Esophagus squamous epithelium (tissue), 5 donors: ENCODE measurements around the gene MXRA8. TPM values are rescaled to one million over a fixed set of nuclear protein-coding genes. Genes with fewer than 3 reads are reported as not detected.

ENCODE experiments used
- DNase-seq: peaks from one replicate; lab custom pipeline; 2025; lab: John Stamatoyannopoulos, UW
- H3K27ac ChIP-seq, 4 donors: fragments of 200-600 bp; sonication (generic); one replicate each; pipeline ENCODE4 v1.5.1; 2016 to 2019; ENCODE audit warnings: mild to moderate bottlenecking in 1 of 4
- H3K27me3 ChIP-seq, 4 donors: fragments of 200-600 bp; sonication (generic); 1 replicate in 3 of 4; 2 replicates in 1 of 4; pipeline versions ENCODE4 v1.5.1 to v1.6.0; 2017 to 2021; ENCODE audit warnings: antibody characterized with exemption in 1 of 4
- H3K36me3 ChIP-seq, 3 donors: fragments of 200-600 bp; sonication (generic); one replicate each; pipeline ENCODE4 v1.5.1; 2016 to 2019
- H3K4me1 ChIP-seq, 3 donors: fragments of 200-600 bp; sonication (generic); one replicate each; pipeline ENCODE4 v1.5.1; 2017 to 2019
- H3K4me3 ChIP-seq, 4 donors: fragments of 200-600 bp; sonication (generic); 1 replicate in 3 of 4; 2 replicates in 1 of 4; pipeline ENCODE4 v1.5.1; 2016 to 2019; ENCODE audit warnings: mild to moderate bottlenecking in 2 of 4, moderate library complexity in 1 of 4
- H3K9me3 ChIP-seq, 3 donors: fragments of 200-600 bp; sonication (generic); one replicate each; pipeline ENCODE4 v1.5.1; 2016 to 2019
- POLR2A ChIP-seq, 4 donors: fragments of 450-650 bp; IDR thresholded peaks; one replicate each; pipeline ENCODE4 v1.6.1; 2017; ENCODE audit warnings: antibody characterized with exemption in 4 of 4, mild to moderate bottlenecking in 4 of 4, moderate library complexity in 3 of 4
- WGBS, 2 donors: methylation state at CpG; one replicate each; pipeline ENCODE4 v1.1.5; 2018; 5-methylcytosine and 5-hydroxymethylcytosine counted together
- intact Hi-C: fragments of 100-400 bp; cut with DNase I; formaldehyde crosslinking; loops from one replicate; pipeline ENCODE4 v1.15.0; 2022
- total RNA-seq, 4 donors: library from RNA; depleted of rRNA; stranded (reverse); fragments of >200 nt; gene quantifications; one replicate each; pipeline ENCODE4 v1.1.0, GENCODE V29; 2016
- TF ChIP-seq, protein P1 (sequence below), 6 experiments: fragments of 450-650 bp in 4 of 6; fragments of 200-600 bp in 2 of 6; sonication (generic) in 2 of 6; IDR thresholded peaks; one replicate each; pipeline ENCODE4 v1.5.1; 2016 to 2019; ENCODE audit warnings: antibody characterized with exemption in 6 of 6, mild to moderate bottlenecking in 4 of 6, moderate library complexity in 4 of 6
- donor health status: DM: yes; HTN: yes; CAD: no.

The MXRA8 gene
- total RNA-seq, 4 donors from 2014 or later = 0.45 to 33.8 (median 12.8) TPM

GRCh38 chr1:1374929-1375662 lies 16.7 kb upstream of the MXRA8 start, which contains the start of gene AURKAIP1:
Gene AURKAIP1 (minus strand): TSS chr1:1375207. CDS start chr1:1374756, 451 bp downstream.
- WGBS, 2 donors = 0% methylated on average over 6 to 11 of the region's 85 CpGs
- DNase-seq = peak; percentile 91
- peaks cover 0 to 20% (median 0%) of the 10 kb centered on the region in 3 donors for H3K36me3 ChIP-seq
- no peaks in the 10 kb centered on the region for H3K9me3 ChIP-seq
- intact Hi-C loops = no loop called here
- H3K4me3 ChIP-seq = peak within 1 kb of the TSS; percentile 85 to 100 (median 96)
- no peaks in the 10 kb centered on the region for H3K27me3 ChIP-seq
- peaks cover 26 to 56% (median 38%) of the 10 kb centered on the region in 3 donors for H3K4me1 ChIP-seq
- H3K27ac ChIP-seq = peak within 1 kb of the TSS; percentile 95 to 97 (median 97)
- TF ChIP-seq POLR2A (IDR thresholded peaks at IDR 0.05) = peak in 3 of 4 donors; percentile 14 to 41 (median 31)
- TF ChIP-seq, protein P1, sequence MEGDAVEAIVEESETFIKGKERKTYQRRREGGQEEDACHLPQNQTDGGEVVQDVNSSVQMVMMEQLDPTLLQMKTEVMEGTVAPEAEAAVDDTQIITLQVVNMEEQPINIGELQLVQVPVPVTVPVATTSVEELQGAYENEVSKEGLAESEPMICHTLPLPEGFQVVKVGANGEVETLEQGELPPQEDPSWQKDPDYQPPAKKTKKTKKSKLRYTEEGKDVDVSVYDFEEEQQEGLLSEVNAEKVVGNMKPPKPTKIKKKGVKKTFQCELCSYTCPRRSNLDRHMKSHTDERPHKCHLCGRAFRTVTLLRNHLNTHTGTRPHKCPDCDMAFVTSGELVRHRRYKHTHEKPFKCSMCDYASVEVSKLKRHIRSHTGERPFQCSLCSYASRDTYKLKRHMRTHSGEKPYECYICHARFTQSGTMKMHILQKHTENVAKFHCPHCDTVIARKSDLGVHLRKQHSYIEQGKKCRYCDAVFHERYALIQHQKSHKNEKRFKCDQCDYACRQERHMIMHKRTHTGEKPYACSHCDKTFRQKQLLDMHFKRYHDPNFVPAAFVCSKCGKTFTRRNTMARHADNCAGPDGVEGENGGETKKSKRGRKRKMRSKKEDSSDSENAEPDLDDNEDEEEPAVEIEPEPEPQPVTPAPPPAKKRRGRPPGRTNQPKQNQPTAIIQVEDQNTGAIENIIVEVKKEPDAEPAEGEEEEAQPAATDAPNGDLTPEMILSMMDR (IDR thresholded peaks at IDR 0.05) = peak in 4 of 6 experiments; percentile 33 to 57 (median 39)

- Histone ChIP-seq H3K9me3 (no peaks in the 10 kb centered on the region), H3K27ac (peak overlapping the region; percentile 95 to 97 (median 97)), H3K36me3 (peaks cover 0 to 20% (median 0%) of the 10 kb centered on the region in 3 donors), H3K4me3 (peak overlapping the region; percentile 85 to 100 (median 96)), H3K4me1 (peaks cover 26 to 56% (median 38%) of the 10 kb centered on the region in 3 donors), H3K27me3 (no peaks in the 10 kb centered on the region)
- intact Hi-C loops = no loop called here
- no CpG with 5 or more reads among the region's 24 CpGs for WGBS, 2 donors
- no peak for TF ChIP-seq POLR2A (IDR thresholded peaks at IDR 0.05)
- TF ChIP-seq, protein P1 (IDR thresholded peaks at IDR 0.05) = no peak
- DNase-seq = no peak
Observed at GRCh38 chr1:1374589-1374928, 16.2 kb upstream of the MXRA8 start.

DNA sequence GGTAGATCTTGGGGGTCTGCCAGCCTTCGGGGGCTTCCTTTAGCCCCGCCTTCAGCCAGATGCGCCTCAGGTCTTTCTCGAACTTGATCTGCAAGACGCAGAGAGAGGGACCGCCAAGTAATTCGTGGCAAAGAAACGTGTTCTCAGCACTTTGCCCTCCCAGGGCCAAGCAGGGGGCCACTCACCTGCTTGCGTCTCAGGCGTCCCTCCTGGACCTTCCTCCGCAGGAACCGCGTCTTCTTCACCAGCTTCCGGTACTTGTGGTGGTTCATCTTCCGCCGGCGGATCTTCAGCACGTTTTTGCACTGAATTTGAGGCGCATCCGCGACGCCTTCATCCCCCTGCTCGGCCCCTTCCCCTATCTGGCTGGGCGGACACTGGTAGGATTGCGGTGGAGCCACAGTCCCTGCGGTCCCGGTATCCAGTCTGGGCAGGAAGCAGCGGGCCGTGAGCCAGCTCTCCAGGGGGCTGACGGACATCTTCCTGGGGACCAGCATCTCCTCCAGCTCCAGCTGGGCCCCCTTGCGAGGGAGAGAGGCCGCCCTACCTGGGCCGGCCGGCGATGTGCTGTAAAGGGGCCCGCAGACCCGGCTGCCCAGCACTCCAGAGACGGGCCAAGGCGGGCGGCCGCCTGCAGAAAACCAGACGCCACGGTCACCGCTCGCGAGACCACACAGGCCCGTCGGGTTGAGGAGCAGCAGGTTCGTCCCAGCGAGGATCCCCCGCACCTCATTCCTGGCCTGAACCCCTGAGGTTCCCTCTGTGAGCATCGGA lies 15.6 kb upstream of the MXRA8 start:
- Histone ChIP-seq H3K36me3 (peaks cover 0 to 20% (median 0%) of the 10 kb centered on the region in 3 donors), H3K9me3 (no peaks in the 10 kb centered on the region), H3K4me1 (peaks cover 26 to 56% (median 38%) of the 10 kb centered on the region in 3 donors), H3K4me3 (peak overlapping the region; percentile 85 to 100 (median 96)), H3K27ac (peak overlapping the region; percentile 95 to 97 (median 97)), H3K27me3 (no peaks in the 10 kb centered on the region)
- TF ChIP-seq, protein P1 (IDR thresholded peaks at IDR 0.05) = no peak
- TF ChIP-seq POLR2A (IDR thresholded peaks at IDR 0.05) = no peak
- WGBS, 2 donors = 20 to 63% methylated on average over 1 to 40 of the region's 52 CpGs
- no peak for DNase-seq
- intact Hi-C loops = no loop called here

- no peak overlapping the region for H3K27ac ChIP-seq
Observed at GRCh38 chr1:1373051-1373814, 14.9 kb upstream of the MXRA8 start.

More at GRCh38 chr1:1373051-1373814, 14.9 kb upstream of the MXRA8 start:
- TF ChIP-seq, protein P1 (IDR thresholded peaks at IDR 0.05) = no peak
- TF ChIP-seq POLR2A (IDR thresholded peaks at IDR 0.05) = no peak
- intact Hi-C loops = no loop called here
- H3K9me3 ChIP-seq = no peaks in the 10 kb centered on the region
- peaks cover 26 to 56% (median 38%) of the 10 kb centered on the region in 3 donors for H3K4me1 ChIP-seq
- no peaks in the 10 kb centered on the region for H3K27me3 ChIP-seq
- no peak for DNase-seq
- WGBS, 2 donors = 61 to 79% methylated on average over 10 to 13 of the region's 26 CpGs
- H3K36me3 ChIP-seq = peaks cover 0 to 20% (median 0%) of the 10 kb centered on the region in 3 donors
- peak overlapping the region in 2 of 4 donors; percentile 85 to 96 for H3K4me3 ChIP-seq
